ENCODE data around the gene HMGN4. TPM values are rescaled to one million over a fixed set of nuclear protein-coding genes. Genes with fewer than 3 reads are reported as not detected.

Gene HMGN4
- total and polyA plus RNA-seq, 2 of the 8 experiments (the other 6 are each of a cell fraction or from before 2014, with no cell fraction given): 23.4 to 66.4 TPM

GRCh38 chr6:26537846-26538571 lies at the start of gene HMGN4 (continued):
- TF ChIP-seq ATF3 (IDR thresholded peaks at IDR 0.05; ENCODE audit: insufficient read depth, low read depth, low read length): no peak
- no peak for TF ChIP-seq CHD1 (IDR thresholded peaks at IDR 0.05; ENCODE audit: low read depth, low read length)
- TF ChIP-seq MAX (IDR thresholded peaks at IDR 0.05): no peak; the same call in 1 of the 2 replicates
- TF ChIP-seq EGR1 (IDR thresholded peaks at IDR 0.05; ENCODE audit: borderline replicate concordance, low read depth, low read length): 0 out of 2 replicates have a peak, but pooled peaks have one; percentile 15
- peak; percentile 77; the same call in 1 of the 2 replicates for TF ChIP-seq GABPA (IDR thresholded peaks at IDR 0.05; ENCODE audit: borderline replicate concordance, insufficient read depth, low read length)
- peak; percentile 61 for TF ChIP-seq TAF1 (IDR thresholded peaks at IDR 0.05; ENCODE audit: low read depth, low read length)
- no peak for TF ChIP-seq POLR2AphosphoS5 (IDR thresholded peaks at IDR 0.05; ENCODE audit: low read depth, low read length)
- TF ChIP-seq FOSL1 (IDR thresholded peaks at IDR 0.05; ENCODE audit: insufficient read depth, low read depth, low read length): no peak
- peak; percentile 99 for TF ChIP-seq ASH2L (IDR thresholded peaks at IDR 0.05; ENCODE audit: low read length)
- no peak for TF ChIP-seq RFX5 (IDR thresholded peaks at IDR 0.05; ENCODE audit: borderline replicate concordance, low read depth, low read length)
- TF ChIP-seq SP4 (IDR thresholded peaks at IDR 0.05; ENCODE audit: low read length): peak; percentile 78; the same call in 1 of the 2 replicates
- peak; percentile 52; the same call in 1 of the 2 replicates for TF ChIP-seq TCF12 (IDR thresholded peaks at IDR 0.05; ENCODE audit: low read depth, low read length)
- no peak for TF ChIP-seq EZH2 (IDR thresholded peaks at IDR 0.05; ENCODE audit: low read depth, low read length, severe bottlenecking)
- no peak for TF ChIP-seq KDM5A (IDR thresholded peaks at IDR 0.05; ENCODE audit: low read length)
- no peak for TF ChIP-seq E2F6 (IDR thresholded peaks at IDR 0.05)
- TF ChIP-seq SIN3A (conservative IDR thresholded peaks at IDR 0.05 in 1 of 2, IDR thresholded peaks at IDR 0.05 in 1 of 2; ENCODE audit: low read depth in 1 of 2, low read length in 2 of 2): peak in 1 of 2 experiments; percentile 46; a peak in 2 of 4 replicates
- no peak for TF ChIP-seq SIX5 (IDR thresholded peaks at IDR 0.05; ENCODE audit: low read depth, low read length)
- peak; percentile 99 for TF ChIP-seq TBP (IDR thresholded peaks at IDR 0.05; ENCODE audit: low read depth, low read length)
- no peak for TF ChIP-seq RAD21 (IDR thresholded peaks at IDR 0.05 in 1 of 2, conservative IDR thresholded peaks at IDR 0.05 in 1 of 2; ENCODE audit: low read depth in 2 of 2, low read length in 2 of 2)
- no peak for TF ChIP-seq JUN (IDR thresholded peaks at IDR 0.05; ENCODE audit: low read depth, low read length)
- no peak for TF ChIP-seq CREB1 (IDR thresholded peaks at IDR 0.05)
- no peak for TF ChIP-seq HDAC6 (IDR thresholded peaks at IDR 0.05; ENCODE audit: low read depth, low read length)
- no peak for TF ChIP-seq JUND (IDR thresholded peaks at IDR 0.05; ENCODE audit: low read length)
- no peak for TF ChIP-seq SIRT6 (IDR thresholded peaks at IDR 0.05; ENCODE audit: low read length)
